Mucosa of descending colon (tissue), 3 donors: Measurements from ENCODE around the gene MAP3K5. TPM values are rescaled to one million over a fixed set of nuclear protein-coding genes. Genes with fewer than 3 reads are reported as not detected.

Source experiments
- ATAC-seq: fragments of 200-7000 bp; cut with Tn5 transposase; one replicate; pipeline ENCODE4 v1.9.1; 2020; ENCODE audit warnings: mild to moderate bottlenecking, moderate library complexity
- DNase-seq, 3 donors: peaks; one replicate each; pipeline ENCODE4 v3.0.0-alpha.2; 2020
- H3K36me3 ChIP-seq: fragments of 200-600 bp; one replicate; pipeline ENCODE4 v1.8.0; 2021; ENCODE audit warnings: low read depth, mild to moderate bottlenecking
- H3K4me1 ChIP-seq: fragments of 200-600 bp; one replicate; pipeline ENCODE4 v1.8.0; 2021; ENCODE audit warnings: low read depth, mild to moderate bottlenecking
- H3K4me3 ChIP-seq: fragments of 200-600 bp; one replicate; pipeline ENCODE4 v1.8.0; 2021; ENCODE audit warnings: mild to moderate bottlenecking
- H3K9me3 ChIP-seq: fragments of 200-600 bp; one replicate; pipeline ENCODE4 v1.8.0; 2021; ENCODE audit warnings: mild to moderate bottlenecking
- intact Hi-C, 2 donors: fragments of 100-400 bp; cut with DNase I in 1 of 2; cut with micrococcal nuclease in 1 of 2; formaldehyde crosslinking; loops; one replicate each; pipeline versions ENCODE4 v1.11.0 to v1.11.1; 2022; cut with DNase I, micrococcal nuclease
- total RNA-seq, 3 donors: library from RNA; stranded (reverse); fragmentation: NEBNext Ultra II Directional in 2 of 3; extraction: Animal tissue kit (Norgen Biotek cat#: 25700) in 2 of 3; gene quantifications; one replicate each; pipeline versions ENCODE4 v1.2.1 to v1.2.4, GENCODE V29; 2021 to 2023
- TF ChIP-seq, protein P1 (sequence below): fragments of 200-600 bp; IDR thresholded peaks from one replicate; pipeline ENCODE4 v1.8.0; 2022; ENCODE audit warnings: antibody characterized with exemption, mild to moderate bottlenecking
- donor health status: DM: no; HTN: no; CAD: no; lungs with moderate emphysema.
- donor health status: DM: no; HTN: no; CAD: no.
- donor health status: DM: no; HTN: yes; CAD: no.

Gene MAP3K5
- total RNA-seq, 3 donors from 2014 or later: 12.6 to 18.2 (median 16.3) TPM

- Histone ChIP-seq H3K9me3 (no peaks in the 10 kb centered on the region), H3K36me3 (no peaks in the 10 kb centered on the region), H3K4me3 (no peak overlapping the region), H3K4me1 (no peaks in the 10 kb centered on the region)
- ATAC-seq (no peak), DNase-seq (no peak)
- intact Hi-C loops: no loop called here
- TF ChIP-seq, protein P1, sequence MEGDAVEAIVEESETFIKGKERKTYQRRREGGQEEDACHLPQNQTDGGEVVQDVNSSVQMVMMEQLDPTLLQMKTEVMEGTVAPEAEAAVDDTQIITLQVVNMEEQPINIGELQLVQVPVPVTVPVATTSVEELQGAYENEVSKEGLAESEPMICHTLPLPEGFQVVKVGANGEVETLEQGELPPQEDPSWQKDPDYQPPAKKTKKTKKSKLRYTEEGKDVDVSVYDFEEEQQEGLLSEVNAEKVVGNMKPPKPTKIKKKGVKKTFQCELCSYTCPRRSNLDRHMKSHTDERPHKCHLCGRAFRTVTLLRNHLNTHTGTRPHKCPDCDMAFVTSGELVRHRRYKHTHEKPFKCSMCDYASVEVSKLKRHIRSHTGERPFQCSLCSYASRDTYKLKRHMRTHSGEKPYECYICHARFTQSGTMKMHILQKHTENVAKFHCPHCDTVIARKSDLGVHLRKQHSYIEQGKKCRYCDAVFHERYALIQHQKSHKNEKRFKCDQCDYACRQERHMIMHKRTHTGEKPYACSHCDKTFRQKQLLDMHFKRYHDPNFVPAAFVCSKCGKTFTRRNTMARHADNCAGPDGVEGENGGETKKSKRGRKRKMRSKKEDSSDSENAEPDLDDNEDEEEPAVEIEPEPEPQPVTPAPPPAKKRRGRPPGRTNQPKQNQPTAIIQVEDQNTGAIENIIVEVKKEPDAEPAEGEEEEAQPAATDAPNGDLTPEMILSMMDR: no peak
Measured at GRCh38 chr6:136706430-136706829, 85.8 kb downstream of the MAP3K5 start.

GRCh38 chr6:136703331-136703865 is 88.9 kb downstream of the MAP3K5 start:
- Histone ChIP-seq H3K4me3 (no peak overlapping the region), H3K36me3 (no peaks in the 10 kb centered on the region), H3K4me1 (no peaks in the 10 kb centered on the region), H3K9me3 (no peaks in the 10 kb centered on the region)
- ATAC-seq: no peak
- TF ChIP-seq, protein P1: no peak
- no peak for DNase-seq
- intact Hi-C loops: no loop called here

DNA sequence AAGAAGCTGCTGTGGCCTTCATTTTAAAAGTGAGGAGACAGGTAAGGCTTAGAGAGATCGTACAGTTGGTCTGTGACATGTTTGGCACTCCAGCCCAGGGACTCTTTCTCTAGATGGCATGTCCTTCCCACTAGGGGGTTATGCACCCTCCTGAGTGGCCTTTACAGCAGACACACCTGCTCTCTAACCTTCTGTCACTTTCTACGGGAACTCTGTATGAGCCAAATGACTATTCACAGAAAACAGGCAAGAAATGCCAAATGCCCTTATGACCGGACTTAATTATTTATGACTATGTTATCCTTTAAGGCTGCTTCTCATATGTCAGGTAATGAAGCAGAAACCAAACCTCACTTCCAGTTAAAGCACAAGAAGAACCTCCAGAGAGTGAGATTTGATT is 91.2 kb downstream of the MAP3K5 start:
- no peak overlapping the region for H3K4me3 ChIP-seq
- ATAC-seq: no peak
- no peaks in the 10 kb centered on the region for H3K36me3 ChIP-seq
- intact Hi-C loops: no loop called here
- TF ChIP-seq, protein P1: no peak
- H3K4me1 ChIP-seq: no peaks in the 10 kb centered on the region
- DNase-seq: no peak
- H3K9me3 ChIP-seq: no peaks in the 10 kb centered on the region

GRCh38 chr6:136699358-136699757 is 92.9 kb downstream of the MAP3K5 start:
- TF ChIP-seq, protein P1: no peak
- DNase-seq (no peak), ATAC-seq (no peak)
- Histone ChIP-seq H3K36me3 (no peaks in the 10 kb centered on the region), H3K4me3 (no peak overlapping the region), H3K4me1 (no peaks in the 10 kb centered on the region), H3K9me3 (no peaks in the 10 kb centered on the region)
- intact Hi-C loops: no loop called here

DNA sequence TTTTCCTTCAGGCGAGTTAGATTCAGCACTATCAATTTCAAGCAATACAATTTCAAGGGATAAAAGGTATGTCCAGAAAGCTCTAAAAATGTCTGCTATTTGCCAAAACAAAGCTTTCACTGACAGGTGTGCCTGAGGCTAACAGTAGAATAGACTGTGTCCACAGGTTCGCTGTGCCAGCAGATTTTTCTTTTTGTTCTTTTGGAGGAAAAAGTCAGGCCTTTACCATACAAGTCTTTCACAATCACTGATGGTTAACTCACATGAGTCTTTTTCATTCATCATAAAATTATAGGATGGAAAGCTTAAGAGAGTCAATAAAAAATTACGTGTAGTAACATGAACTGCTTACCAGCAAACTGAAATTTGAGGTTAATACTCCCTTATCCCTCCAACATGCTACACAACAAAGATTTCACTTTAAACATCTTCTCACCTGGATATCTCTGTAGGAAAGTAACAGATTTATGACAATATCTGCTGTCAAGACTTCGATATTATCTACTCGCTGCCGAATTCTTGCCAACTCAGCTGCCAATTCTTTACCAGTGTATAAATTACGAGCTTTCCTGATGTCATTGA is 95.4 kb downstream of the MAP3K5 start:
- ATAC-seq: no peak
- no peak overlapping the region for H3K4me3 ChIP-seq
- H3K36me3 ChIP-seq: no peaks in the 10 kb centered on the region
- TF ChIP-seq, protein P1: no peak
- DNase-seq: no peak
- H3K4me1 ChIP-seq: no peaks in the 10 kb centered on the region
- H3K9me3 ChIP-seq: no peaks in the 10 kb centered on the region
- intact Hi-C loops: no loop called here
